Raji (cell line): ENCODE measurements around the gene LAMTOR1.

Source experiments
- POLR2A ChIP-seq: IDR thresholded peaks from 2 replicates; pipeline ENCODE4 v1.6.1; 2011; ENCODE audit warnings: low read depth, low read length, control low read depth; ENCODE audit not compliant: insufficient read depth

Gene LAMTOR1

GRCh38 chr11:72100009-72100408 lies 3.1 kb downstream of the LAMTOR1 start:
- no peak for TF ChIP-seq POLR2A

- TF ChIP-seq POLR2A: no peak
Observed at GRCh38 chr11:72098741-72099140, 4.4 kb downstream of the LAMTOR1 start.

- TF ChIP-seq POLR2A: no peak
Observed at GRCh38 chr11:72091292-72091691, 11.8 kb downstream of the LAMTOR1 start.

GRCh38 chr11:72088076-72088808 lies 14.9 kb downstream of the LAMTOR1 start:
- no peak for TF ChIP-seq POLR2A

GRCh38 chr11:72085621-72086351 lies 17.3 kb downstream of the LAMTOR1 start:
- TF ChIP-seq POLR2A: no peak

GRCh38 chr11:72084965-72085364 lies 18.1 kb downstream of the LAMTOR1 start:
- TF ChIP-seq POLR2A: no peak

- TF ChIP-seq POLR2A: no peak
Observed at GRCh38 chr11:72084076-72084475, 19.0 kb downstream of the LAMTOR1 start.

GRCh38 chr11:72083414-72083813 lies 19.7 kb downstream of the LAMTOR1 start:
- TF ChIP-seq POLR2A: no peak

- TF ChIP-seq POLR2A: no peak
Observed at GRCh38 chr11:72081821-72082453, 21.2 kb downstream of the LAMTOR1 start.

GRCh38 chr11:72081184-72081644 lies 21.9 kb downstream of the LAMTOR1 start:
- TF ChIP-seq POLR2A: no peak

- peak; percentile 82 for TF ChIP-seq POLR2A
Observed at GRCh38 chr11:72080326-72081183, 22.5 kb downstream of the LAMTOR1 start, which contains the start of the genes LRRC51 and NUMA1. Gene LRRC51, plus strand, starts transcription at chr11:72080850. Its CDS starts 8,234 bp downstream, at chr11:72089084. Gene NUMA1, minus strand, starts transcription at chr11:72080542. Its CDS starts 44,599 bp downstream, at chr11:72035943.

- no peak for TF ChIP-seq POLR2A
Observed at GRCh38 chr11:72079819-72080325, 23.2 kb downstream of the LAMTOR1 start.

- no peak for TF ChIP-seq POLR2A
Observed at GRCh38 chr11:72078477-72078876, 24.6 kb downstream of the LAMTOR1 start.

GRCh38 chr11:72075756-72076155 lies 27.3 kb downstream of the LAMTOR1 start:
- no peak for TF ChIP-seq POLR2A
